IMR-90 (cell line): ENCODE measurements around the gene TTC7B. TPM values are rescaled to one million over a fixed set of nuclear protein-coding genes. Genes with fewer than 3 reads are reported as not detected.

Experiments
- ATAC-seq: fragments of 200-7000 bp; cut with Tn5 transposase; 2 replicates; pipeline ENCODE4 v1.9.1; 2020; ENCODE audit warnings: low read depth, mild to moderate bottlenecking, moderate library complexity
- BruUV-seq: library from RNA; stranded (reverse); fragments of 400-500 nt; replicated peaks from 2 replicates; lab custom pipeline; 2021; lab: Mats Ljungman, UMichigan
- CTCF ChIA-PET: fragments of 300-600 bp; formaldehyde crosslinking; extraction: SDS; loops from one replicate; lab custom pipeline; 2021; ENCODE audit warnings: antibody characterized with exemption; lab: Yijun Ruan, JAX
- POLR2A ChIA-PET: fragments of 300-600 bp; sonication (Branson Sonifier 250); formaldehyde crosslinking; loops from one replicate; lab custom pipeline; 2022; ENCODE audit warnings: antibody characterized with exemption; ENCODE audit not compliant: unreplicated experiment; lab: Charles Lee
- DNase-seq: peaks from one replicate; pipeline ENCODE4 v3.0.0; 2013
- H2AFZ ChIP-seq: replicated peaks from 2 replicates; pipeline ENCODE3; 2013; ENCODE audit warnings: low read length, mild to moderate bottlenecking; ENCODE audit not compliant: poor library complexity
- H2AK5ac ChIP-seq: 2 replicates; pipeline ENCODE4 v1.6.1; 2013; ENCODE audit warnings: low read depth, low read length, inconsistent platforms
- H2AK9ac ChIP-seq: replicated peaks from 2 replicates; pipeline ENCODE3; 2013; ENCODE audit warnings: mild to moderate bottlenecking, low read depth, low read length, moderate library complexity; ENCODE audit not compliant: poor library complexity
- H2BK120ac ChIP-seq: 2 replicates; pipeline ENCODE4 v1.6.1; 2013; ENCODE audit warnings: low read depth, low read length, inconsistent platforms
- H2BK15ac ChIP-seq: 3 replicates; pipeline ENCODE4 v1.6.1; 2013; ENCODE audit warnings: low read depth, low read length, inconsistent platforms
- H2BK20ac ChIP-seq: 2 replicates; pipeline ENCODE4 v1.6.1; 2013; ENCODE audit warnings: low read depth, mild to moderate bottlenecking, inconsistent platforms, low read length, moderate library complexity
- H2BK5ac ChIP-seq: 2 replicates; pipeline ENCODE4 v1.6.1; 2013; ENCODE audit warnings: mild to moderate bottlenecking, low read depth, low read length, inconsistent platforms; ENCODE audit not compliant: poor library complexity, severe bottlenecking
- H3K14ac ChIP-seq: replicated peaks from 2 replicates; pipeline ENCODE4 v1.6.1; 2013; ENCODE audit warnings: low read depth, low read length, inconsistent platforms
- H3K18ac ChIP-seq: 2 replicates; pipeline ENCODE4 v1.6.1; 2013; ENCODE audit warnings: low read depth, low read length, control low read depth
- H3K23ac ChIP-seq: 2 replicates; pipeline ENCODE4 v1.6.1; 2013; ENCODE audit warnings: low read depth, low read length, inconsistent platforms
- H3K27ac ChIP-seq: 2 replicates; pipeline ENCODE4 v1.5.1; 2013; ENCODE audit warnings: mild to moderate bottlenecking, control low read depth, low read length; ENCODE audit not compliant: insufficient read depth
- H3K27me3 ChIP-seq: 2 replicates; pipeline ENCODE4 v1.6.1; 2013; ENCODE audit warnings: low read length; ENCODE audit not compliant: control insufficient read depth, insufficient read depth
- H3K36me3 ChIP-seq: 2 replicates; pipeline ENCODE4 v1.6.1; 2013; ENCODE audit warnings: low read length, mixed read lengths; ENCODE audit not compliant: control insufficient read depth, insufficient read depth
- H3K4ac ChIP-seq: 2 replicates; pipeline ENCODE4 v1.6.1; 2013; ENCODE audit warnings: low read depth, low read length, inconsistent platforms
- H3K4me1 ChIP-seq: 2 replicates; pipeline ENCODE4 v1.6.1; 2013; ENCODE audit warnings: low read length, mixed read lengths; ENCODE audit not compliant: control insufficient read depth, insufficient read depth
- H3K4me2 ChIP-seq: 2 replicates; pipeline ENCODE4 v1.6.1; 2013; ENCODE audit warnings: low read depth, mild to moderate bottlenecking, control low read depth, low read length, moderate library complexity
- H3K4me3 ChIP-seq: 2 replicates; pipeline ENCODE4 v1.5.1; 2013; ENCODE audit warnings: low read depth, mild to moderate bottlenecking, control low read depth, low read length, moderate library complexity; ENCODE audit not compliant: insufficient read depth
- H3K56ac ChIP-seq: 2 replicates; pipeline ENCODE4 v1.6.1; 2013; ENCODE audit warnings: low read length, inconsistent platforms; ENCODE audit not compliant: insufficient read depth; ENCODE audit errors: extremely low read depth
- H3K79me1 ChIP-seq, 2 experiments: 2 replicates each; pipeline ENCODE4 v1.6.1; 2013; ENCODE audit warnings: low read length in 2 of 2, inconsistent platforms in 1 of 2, low read depth in 1 of 2
- H3K9ac ChIP-seq: 2 replicates; pipeline ENCODE4 v1.6.1; 2013; ENCODE audit warnings: low read depth, low read length, control low read depth
- H3K9me1 ChIP-seq: 2 replicates; pipeline ENCODE4 v1.6.1; 2013; ENCODE audit warnings: low read length, inconsistent platforms; ENCODE audit not compliant: insufficient read depth
- H3K9me3 ChIP-seq: 2 replicates; pipeline ENCODE4 v1.6.1; 2013; ENCODE audit warnings: low read length; ENCODE audit not compliant: control insufficient read depth, insufficient read depth
- H4K20me1 ChIP-seq: 2 replicates; pipeline ENCODE4 v1.6.1; 2013; ENCODE audit warnings: low read length, inconsistent platforms; ENCODE audit not compliant: insufficient read depth
- H4K5ac ChIP-seq: 2 replicates; pipeline ENCODE4 v1.6.1; 2013; ENCODE audit warnings: mild to moderate bottlenecking, low read depth, low read length, control low read depth
- H4K8ac ChIP-seq, 2 experiments: 2 replicates each; pipeline ENCODE4 v1.6.1; 2013; ENCODE audit warnings: low read depth in 2 of 2, low read length in 2 of 2, control low read depth in 1 of 2, inconsistent platforms in 1 of 2
- H4K91ac ChIP-seq: 2 replicates; pipeline ENCODE4 v1.6.1; 2013; ENCODE audit warnings: low read depth, low read length, inconsistent platforms; ENCODE audit not compliant: insufficient read depth
- CEBPB ChIP-seq: IDR thresholded peaks from 2 replicates; pipeline ENCODE4 v1.6.1; 2012; ENCODE audit warnings: low read depth, low read length, improper control_type of control experiment
- CTCF ChIP-seq: conservative IDR thresholded peaks from 2 replicates; pipeline ENCODE4 v1.5.1; 2012; ENCODE audit warnings: mild to moderate bottlenecking, low read depth, low read length, improper control_type of control experiment
- MAZ ChIP-seq: IDR thresholded peaks from 2 replicates; pipeline ENCODE4 v1.6.1; 2012; ENCODE audit warnings: low read depth, mild to moderate bottlenecking, low read length, improper control_type of control experiment, moderate library complexity, borderline replicate concordance
- MXI1 ChIP-seq: IDR thresholded peaks from 2 replicates; pipeline ENCODE4 v1.6.1; 2012; ENCODE audit warnings: low read depth, mild to moderate bottlenecking, low read length, moderate library complexity, borderline replicate concordance
- RFX5 ChIP-seq: IDR thresholded peaks from 2 replicates; pipeline ENCODE4 v1.8.0; 2012; ENCODE audit warnings: low read depth, mild to moderate bottlenecking, low read length, moderate library complexity
- WGBS, 2 experiments: methylation state at CpG; one replicate each; pipeline versions ENCODE4 v1.1.5 to v1.1.7; 2013; ENCODE audit warnings: missing lambda C conversion rate in 2 of 2; ENCODE audit not compliant: insufficient read length in 1 of 2; ENCODE audit errors: extremely low coverage in 2 of 2; 5-methylcytosine and 5-hydroxymethylcytosine counted together
- dilution Hi-C: fragments of 300-500 bp; cut with HindIII; formaldehyde crosslinking; loops from one replicate; pipeline ENCODE4 v1.14.3; 2018; ENCODE audit warnings: low sequenced_read_pairs; ENCODE audit not compliant: unreplicated experiment
- in situ Hi-C: fragments of 300-500 bp; cut with MboI; formaldehyde crosslinking; loops from 3 replicates; pipeline ENCODE4 v1.14.3; 2019; ENCODE audit warnings: low sequenced_read_pairs, inconsistent platforms, mixed read lengths
- intact Hi-C: fragments of 100-400 bp; cut with micrococcal nuclease; formaldehyde crosslinking; loops from 2 replicates; pipeline ENCODE4 v1.10.0; 2022
- polyA plus RNA-seq, 3 experiments: library from polyadenylated mRNA; depleted of rRNA; stranded (reverse); fragments of >200 nt; gene quantifications; 2 replicates each; pipeline ENCODE4 v1.2.3, GENCODE V29; 2012; ENCODE audit warnings: low replicate concordance in 1 of 3
- total RNA-seq: library from RNA; depleted of rRNA; stranded (reverse); fragments of >200 nt; gene quantifications from 2 replicates; pipeline ENCODE4 v1.2.3, GENCODE V29; 2012; rRNA removed

The TTC7B gene
- total and polyA plus RNA-seq, 2 of the 4 experiments (the other 2 are of a cell fraction): 18.1 to 35.3 TPM

- Histone ChIP-seq H4K8ac (no peak overlapping the region), H3K9me3 (peaks cover 1% of the 10 kb centered on the region; the same call in 1 of the 2 replicates)
Observed at GRCh38 chr14:90475298-90475697, 340.9 kb downstream of the TTC7B start.

More at GRCh38 chr14:90475298-90475697, 340.9 kb downstream of the TTC7B start:
- no peak overlapping the region for H3K4me2 ChIP-seq
- no peak overlapping the region for H4K5ac ChIP-seq
- no peak for TF ChIP-seq RFX5
- TF ChIP-seq CTCF: no peak
- no peak for TF ChIP-seq MXI1
- no peak for TF ChIP-seq CEBPB
- TF ChIP-seq MAZ: no peak
- no peak overlapping the region for H2BK120ac ChIP-seq
- H3K36me3 ChIP-seq: no peaks in the 10 kb centered on the region
- no TSS peak for BruUV-seq
- no peak overlapping the region for H2AFZ ChIP-seq
- no peaks in the 10 kb centered on the region for H3K4me1 ChIP-seq
- DNase-seq (no peak), ATAC-seq (no peak)
- POLR2A ChIA-PET: no interaction called here
- dilution Hi-C loops: no loop called here
- no peak overlapping the region for H2BK20ac ChIP-seq
- no peak overlapping the region for H3K27ac ChIP-seq
- in situ Hi-C loops: no loop called here
- no peak overlapping the region for H2BK5ac ChIP-seq
- H3K9me1 ChIP-seq: no peaks in the 10 kb centered on the region
- CTCF ChIA-PET: no interaction called here
- intact Hi-C loops: no loop called here
- no peaks in the 10 kb centered on the region for H3K79me1 ChIP-seq
- no peak overlapping the region for H3K14ac ChIP-seq
- H3K27me3 ChIP-seq: peaks cover 1% of the 10 kb centered on the region; the same call in 1 of the 2 replicates
- WGBS, 2 experiments: 48% methylated on average over 2 of the region's 3 CpGs; no CpG with 5 or more reads in 1 of the 2 experiments
- no peak overlapping the region for H3K56ac ChIP-seq
- no peak overlapping the region for H3K4me3 ChIP-seq
- H2AK5ac ChIP-seq: no peak overlapping the region
- no peaks in the 10 kb centered on the region for H4K20me1 ChIP-seq
- H3K18ac ChIP-seq: no peak overlapping the region
- no peak overlapping the region for H2BK15ac ChIP-seq
- H3K4ac ChIP-seq: no peak overlapping the region
- no peak overlapping the region for H4K91ac ChIP-seq
- H2AK9ac ChIP-seq: no peak overlapping the region
- no peak overlapping the region for H3K9ac ChIP-seq
- no peak overlapping the region for H3K23ac ChIP-seq

Other genes starting within 250 kb of the TTC7B start
- 0.28 and 0.36 TPM in 2 replicates for gene RPS6KA5, start 244.2 kb upstream of the TTC7B start, total RNA-seq
- gene RPS6KA5, start 244.2 kb upstream of the TTC7B start, polyA plus RNA-seq (2012; rRNA removed): 0.30 and 0.36 TPM in 2 replicates